Liver (tissue), 9 donors: Measurements from ENCODE around the gene GJA5. TPM values are rescaled to one million over a fixed set of nuclear protein-coding genes. Genes with fewer than 3 reads are reported as not detected.

Experiments
- DNase-seq: peaks from one replicate; pipeline ENCODE4 v3.0.0-alpha.2; 2017; ENCODE audit warnings: low spot score
- H3K27ac ChIP-seq, 2 donors: one replicate each; pipeline ENCODE4 v1.7.0; 2013; ENCODE audit warnings: inconsistent platforms in 2 of 2, low read length in 2 of 2, control low read depth in 1 of 2, low read depth in 1 of 2, mild to moderate bottlenecking in 1 of 2
- H3K27me3 ChIP-seq, 4 donors: one replicate each; pipeline versions ENCODE4 v1.6.1 to v1.7.0; 2013; ENCODE audit warnings: low read length in 3 of 4, inconsistent platforms in 1 of 4, mild to moderate bottlenecking in 1 of 4, moderate library complexity in 1 of 4; ENCODE audit not compliant: control insufficient read depth in 4 of 4, insufficient read depth in 4 of 4
- H3K36me3 ChIP-seq, 4 donors: one replicate each; pipeline versions ENCODE4 v1.6.1 to v1.7.0; 2013; ENCODE audit warnings: low read length in 3 of 4, mild to moderate bottlenecking in 3 of 4, low read depth in 1 of 4, moderate library complexity in 1 of 4; ENCODE audit not compliant: control insufficient read depth in 4 of 4, insufficient read depth in 3 of 4
- H3K4me1 ChIP-seq, 4 donors: one replicate each; pipeline versions ENCODE4 v1.6.1 to v1.7.0; 2013; ENCODE audit warnings: low read length in 3 of 4, mild to moderate bottlenecking in 3 of 4, moderate library complexity in 1 of 4; ENCODE audit not compliant: control insufficient read depth in 4 of 4, insufficient read depth in 4 of 4
- H3K4me3 ChIP-seq, 3 donors: one replicate each; pipeline versions ENCODE4 v1.6.1 to v1.7.0; 2013; ENCODE audit warnings: low read length in 3 of 3, control low read depth in 1 of 3, low read depth in 1 of 3, mild to moderate bottlenecking in 1 of 3
- H3K9ac ChIP-seq, 2 donors: one replicate each; pipeline ENCODE4 v1.7.0; 2013; ENCODE audit warnings: low read length in 2 of 2, mild to moderate bottlenecking in 2 of 2, moderate library complexity in 2 of 2, control low read depth in 1 of 2, low read depth in 1 of 2
- H3K9me3 ChIP-seq, 4 donors: one replicate each; pipeline versions ENCODE4 v1.6.1 to v1.7.0; 2013; ENCODE audit warnings: low read length in 3 of 4; ENCODE audit not compliant: control insufficient read depth in 4 of 4
- EGR1 ChIP-seq, 2 donors: IDR thresholded peaks; 2 replicates each; pipeline ENCODE4 v1.6.1; 2016 to 2018; ENCODE audit warnings: antibody characterized with exemption in 2 of 2, low read depth in 2 of 2
- FOXA1 ChIP-seq: IDR thresholded peaks from 2 replicates; pipeline ENCODE4 v1.6.1; 2016; ENCODE audit warnings: antibody characterized with exemption
- FOXA2 ChIP-seq: IDR thresholded peaks from 2 replicates; pipeline ENCODE4 v1.6.1; 2016; ENCODE audit warnings: antibody characterized with exemption
- GABPA ChIP-seq, 2 donors: IDR thresholded peaks in 1 of 2; conservative IDR thresholded peaks in 1 of 2; 2 replicates each; pipeline ENCODE4 v1.6.1; 2016; ENCODE audit warnings: antibody characterized with exemption in 2 of 2, mild to moderate bottlenecking in 1 of 2, moderate library complexity in 1 of 2
- HNF4A ChIP-seq, 2 donors: conservative IDR thresholded peaks; 2 replicates each; pipeline ENCODE4 v1.6.1; 2016; ENCODE audit warnings: antibody characterized with exemption in 2 of 2, mild to moderate bottlenecking in 2 of 2
- HNF4G ChIP-seq: IDR thresholded peaks from 2 replicates; pipeline ENCODE4 v1.6.1; 2016; ENCODE audit warnings: antibody characterized with exemption
- JUND ChIP-seq, 2 donors: IDR thresholded peaks; 2 replicates each; pipeline ENCODE4 v1.6.1; 2016; ENCODE audit warnings: antibody characterized with exemption in 2 of 2
- NR2F2 ChIP-seq: IDR thresholded peaks from 2 replicates; pipeline ENCODE4 v1.6.1; 2016; ENCODE audit warnings: antibody characterized with exemption
- RAD21 ChIP-seq, 2 donors: IDR thresholded peaks; 2 replicates each; pipeline ENCODE4 v1.6.1; 2016; ENCODE audit warnings: antibody characterized with exemption in 2 of 2, mild to moderate bottlenecking in 2 of 2
- RXRA ChIP-seq, 2 donors: IDR thresholded peaks; 2 replicates each; pipeline ENCODE4 v1.6.1; 2017 to 2018; ENCODE audit warnings: antibody characterized with exemption in 2 of 2, mild to moderate bottlenecking in 1 of 2
- SP1 ChIP-seq: IDR thresholded peaks from 2 replicates; pipeline ENCODE4 v1.6.1; 2018; ENCODE audit warnings: antibody characterized with exemption, mild to moderate bottlenecking
- TAF1 ChIP-seq: conservative IDR thresholded peaks from 2 replicates; pipeline ENCODE4 v1.6.1; 2016; ENCODE audit warnings: antibody characterized with exemption, mild to moderate bottlenecking
- YY1 ChIP-seq: IDR thresholded peaks from 2 replicates; pipeline ENCODE4 v1.6.1; 2016; ENCODE audit warnings: antibody characterized with exemption, mild to moderate bottlenecking
- WGBS: extraction: QIAGEN DNeasy Blood & Tissue Kit; methylation state at CpG from one replicate; pipeline ENCODE4 v1.1.7; 2013; 5-methylcytosine and 5-hydroxymethylcytosine counted together
- polyA plus RNA-seq, 2 donors: library from polyadenylated mRNA; stranded (reverse) in 1 of 2; unstranded in 1 of 2; fragments of 200-250 nt in 1 of 2; fragments of >200 nt in 1 of 2; fragmentation: Nextera tagmentation in 1 of 2; extraction: Ambion mirVana in 1 of 2; gene quantifications; one replicate each; pipeline versions ENCODE4 v1.2.1 to v1.2.3, GENCODE V29; 2013 to 2015
- total RNA-seq, 2 donors: library from RNA; depleted of rRNA; stranded (reverse); fragments of >200 nt; gene quantifications; one replicate each; pipeline ENCODE4 v1.2.3, GENCODE V29; 2014
- TF ChIP-seq, protein P1 (sequence below): fragments of 150-350 bp; IDR thresholded peaks from 2 replicates; pipeline ENCODE4 v1.5.1; 2017; ENCODE audit warnings: improper control_type of control experiment, low read depth, low read length; ENCODE audit not compliant: missing input control
- TF ChIP-seq, protein P2 (sequence below): IDR thresholded peaks from 2 replicates; pipeline ENCODE4 v1.6.1; 2016; ENCODE audit warnings: antibody characterized with exemption, mild to moderate bottlenecking
- TF ChIP-seq, protein P3 (sequence below): IDR thresholded peaks from 2 replicates; pipeline ENCODE4 v1.6.1; 2016; ENCODE audit warnings: antibody characterized with exemption
- TF ChIP-seq, protein P4 (sequence below): IDR thresholded peaks from 2 replicates; pipeline ENCODE4 v1.6.1; 2016; ENCODE audit warnings: antibody characterized with exemption
- TF ChIP-seq, protein P5 (sequence below): IDR thresholded peaks from 2 replicates; pipeline ENCODE4 v1.6.1; 2016; ENCODE audit warnings: antibody characterized with exemption
- donor health status: healthy.
- donor health status: healthy.
- donor health status: healthy.
- donor health status: healthy.
- donor health status: healthy.

GJA5 gene
- total and polyA plus RNA-seq, 4 donors, result 0.70 to 1.8 (median 1.3) TPM

DNA sequence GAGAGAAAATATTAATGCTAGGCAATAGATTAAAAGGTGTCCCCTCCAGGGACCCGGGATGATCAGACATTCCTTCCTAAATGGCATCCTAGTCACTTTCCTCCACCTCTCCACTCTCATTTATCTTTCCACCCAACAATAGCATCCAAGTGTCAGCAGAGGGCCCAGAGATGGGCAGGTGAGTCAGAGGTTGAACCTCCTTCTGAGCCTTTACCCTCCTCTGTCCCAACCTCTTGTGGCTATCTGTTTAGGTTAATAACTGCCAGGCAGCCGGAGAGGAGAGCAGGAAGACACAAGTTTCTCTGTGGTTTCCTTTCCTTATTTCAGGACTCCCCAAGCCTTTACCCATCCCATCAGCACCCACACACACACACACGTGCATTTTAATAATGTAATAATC lies 4.1 kb downstream of the GJA5 start (continued):
- no peak for TF ChIP-seq JUND (IDR thresholded peaks at IDR 0.05)

DNA sequence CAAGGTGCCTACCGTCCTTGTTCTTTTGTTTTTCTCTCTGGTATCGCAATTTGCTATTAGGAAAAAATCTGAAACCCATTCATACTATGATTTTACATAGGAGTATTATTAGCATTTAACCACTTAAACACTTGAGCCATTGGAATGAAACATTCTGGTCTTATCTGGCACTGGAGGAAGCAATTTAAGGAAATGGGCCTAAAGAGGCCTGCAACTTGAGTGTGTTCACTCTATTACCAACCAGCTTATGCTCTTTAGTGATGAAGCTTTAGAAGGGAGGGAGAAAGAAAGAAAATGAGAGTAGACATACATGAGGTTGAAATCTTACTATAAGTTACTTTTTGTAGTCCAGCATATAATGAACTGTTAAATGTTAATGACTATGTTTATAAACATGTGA lies 5.7 kb downstream of the GJA5 start:
- no peaks in the 10 kb centered on the region for H3K9me3 ChIP-seq
- no peak overlapping the region for H3K4me3 ChIP-seq
- H3K4me1 ChIP-seq, result no peaks in the 10 kb centered on the region
- H3K27ac ChIP-seq, result no peak overlapping the region
- 97% methylated on average over 2 of the region's 2 CpGs for WGBS
- no peak for DNase-seq
- TF ChIP-seq, protein P1, sequence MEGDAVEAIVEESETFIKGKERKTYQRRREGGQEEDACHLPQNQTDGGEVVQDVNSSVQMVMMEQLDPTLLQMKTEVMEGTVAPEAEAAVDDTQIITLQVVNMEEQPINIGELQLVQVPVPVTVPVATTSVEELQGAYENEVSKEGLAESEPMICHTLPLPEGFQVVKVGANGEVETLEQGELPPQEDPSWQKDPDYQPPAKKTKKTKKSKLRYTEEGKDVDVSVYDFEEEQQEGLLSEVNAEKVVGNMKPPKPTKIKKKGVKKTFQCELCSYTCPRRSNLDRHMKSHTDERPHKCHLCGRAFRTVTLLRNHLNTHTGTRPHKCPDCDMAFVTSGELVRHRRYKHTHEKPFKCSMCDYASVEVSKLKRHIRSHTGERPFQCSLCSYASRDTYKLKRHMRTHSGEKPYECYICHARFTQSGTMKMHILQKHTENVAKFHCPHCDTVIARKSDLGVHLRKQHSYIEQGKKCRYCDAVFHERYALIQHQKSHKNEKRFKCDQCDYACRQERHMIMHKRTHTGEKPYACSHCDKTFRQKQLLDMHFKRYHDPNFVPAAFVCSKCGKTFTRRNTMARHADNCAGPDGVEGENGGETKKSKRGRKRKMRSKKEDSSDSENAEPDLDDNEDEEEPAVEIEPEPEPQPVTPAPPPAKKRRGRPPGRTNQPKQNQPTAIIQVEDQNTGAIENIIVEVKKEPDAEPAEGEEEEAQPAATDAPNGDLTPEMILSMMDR, result no peak
- TF ChIP-seq TAF1 (no peak), GABPA (IDR thresholded peaks at IDR 0.05 in 1 of 2, conservative IDR thresholded peaks at IDR 0.05 in 1 of 2) (no peak), FOXA2 (no peak), HNF4G (no peak), RXRA (IDR thresholded peaks at IDR 0.05) (no peak), JUND (IDR thresholded peaks at IDR 0.05) (no peak), RAD21 (IDR thresholded peaks at IDR 0.05) (no peak), EGR1 (IDR thresholded peaks at IDR 0.05; ENCODE audit: low read depth in 2 of 2) (no peak), SP1 (no peak), HNF4A (conservative IDR thresholded peaks at IDR 0.05) (no peak), FOXA1 (no peak), NR2F2 (no peak)
- TF ChIP-seq, protein P2, sequence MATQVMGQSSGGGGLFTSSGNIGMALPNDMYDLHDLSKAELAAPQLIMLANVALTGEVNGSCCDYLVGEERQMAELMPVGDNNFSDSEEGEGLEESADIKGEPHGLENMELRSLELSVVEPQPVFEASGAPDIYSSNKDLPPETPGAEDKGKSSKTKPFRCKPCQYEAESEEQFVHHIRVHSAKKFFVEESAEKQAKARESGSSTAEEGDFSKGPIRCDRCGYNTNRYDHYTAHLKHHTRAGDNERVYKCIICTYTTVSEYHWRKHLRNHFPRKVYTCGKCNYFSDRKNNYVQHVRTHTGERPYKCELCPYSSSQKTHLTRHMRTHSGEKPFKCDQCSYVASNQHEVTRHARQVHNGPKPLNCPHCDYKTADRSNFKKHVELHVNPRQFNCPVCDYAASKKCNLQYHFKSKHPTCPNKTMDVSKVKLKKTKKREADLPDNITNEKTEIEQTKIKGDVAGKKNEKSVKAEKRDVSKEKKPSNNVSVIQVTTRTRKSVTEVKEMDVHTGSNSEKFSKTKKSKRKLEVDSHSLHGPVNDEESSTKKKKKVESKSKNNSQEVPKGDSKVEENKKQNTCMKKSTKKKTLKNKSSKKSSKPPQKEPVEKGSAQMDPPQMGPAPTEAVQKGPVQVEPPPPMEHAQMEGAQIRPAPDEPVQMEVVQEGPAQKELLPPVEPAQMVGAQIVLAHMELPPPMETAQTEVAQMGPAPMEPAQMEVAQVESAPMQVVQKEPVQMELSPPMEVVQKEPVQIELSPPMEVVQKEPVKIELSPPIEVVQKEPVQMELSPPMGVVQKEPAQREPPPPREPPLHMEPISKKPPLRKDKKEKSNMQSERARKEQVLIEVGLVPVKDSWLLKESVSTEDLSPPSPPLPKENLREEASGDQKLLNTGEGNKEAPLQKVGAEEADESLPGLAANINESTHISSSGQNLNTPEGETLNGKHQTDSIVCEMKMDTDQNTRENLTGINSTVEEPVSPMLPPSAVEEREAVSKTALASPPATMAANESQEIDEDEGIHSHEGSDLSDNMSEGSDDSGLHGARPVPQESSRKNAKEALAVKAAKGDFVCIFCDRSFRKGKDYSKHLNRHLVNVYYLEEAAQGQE, result no peak
- TF ChIP-seq, protein P3, sequence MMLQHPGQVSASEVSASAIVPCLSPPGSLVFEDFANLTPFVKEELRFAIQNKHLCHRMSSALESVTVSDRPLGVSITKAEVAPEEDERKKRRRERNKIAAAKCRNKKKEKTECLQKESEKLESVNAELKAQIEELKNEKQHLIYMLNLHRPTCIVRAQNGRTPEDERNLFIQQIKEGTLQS, result no peak
- H3K36me3 ChIP-seq, result no peaks in the 10 kb centered on the region
- H3K27me3 ChIP-seq, result no peaks in the 10 kb centered on the region
- H3K9ac ChIP-seq, result no peak overlapping the region

DNA sequence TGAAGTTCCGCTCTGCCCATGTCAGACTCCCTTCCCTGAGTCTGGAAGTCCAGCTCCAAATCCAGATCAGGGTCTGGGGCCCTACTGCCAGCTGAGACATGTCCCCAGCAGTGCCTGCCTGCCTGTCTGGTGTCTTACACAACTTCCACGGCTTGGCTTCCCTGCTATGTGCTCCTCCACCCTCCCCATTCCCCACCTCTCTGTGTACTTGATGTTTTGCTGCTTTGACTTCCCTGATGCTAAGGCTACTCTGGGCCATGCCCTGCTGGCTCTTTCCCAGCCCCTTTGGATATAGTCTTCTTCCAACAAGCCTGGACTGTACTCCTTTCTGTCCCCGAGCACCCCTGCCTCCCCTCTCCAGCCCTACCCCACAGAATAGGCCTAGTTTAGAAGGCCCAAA lies 7.3 kb downstream of the GJA5 start:
- DNase-seq, result no peak
- H3K4me3 ChIP-seq, result no peak overlapping the region
- TF ChIP-seq YY1 (no peak), TAF1 (no peak), HNF4A (conservative IDR thresholded peaks at IDR 0.05) (no peak), JUND (IDR thresholded peaks at IDR 0.05) (no peak)
- TF ChIP-seq, protein P2, result no peak
- TF ChIP-seq, protein P4, sequence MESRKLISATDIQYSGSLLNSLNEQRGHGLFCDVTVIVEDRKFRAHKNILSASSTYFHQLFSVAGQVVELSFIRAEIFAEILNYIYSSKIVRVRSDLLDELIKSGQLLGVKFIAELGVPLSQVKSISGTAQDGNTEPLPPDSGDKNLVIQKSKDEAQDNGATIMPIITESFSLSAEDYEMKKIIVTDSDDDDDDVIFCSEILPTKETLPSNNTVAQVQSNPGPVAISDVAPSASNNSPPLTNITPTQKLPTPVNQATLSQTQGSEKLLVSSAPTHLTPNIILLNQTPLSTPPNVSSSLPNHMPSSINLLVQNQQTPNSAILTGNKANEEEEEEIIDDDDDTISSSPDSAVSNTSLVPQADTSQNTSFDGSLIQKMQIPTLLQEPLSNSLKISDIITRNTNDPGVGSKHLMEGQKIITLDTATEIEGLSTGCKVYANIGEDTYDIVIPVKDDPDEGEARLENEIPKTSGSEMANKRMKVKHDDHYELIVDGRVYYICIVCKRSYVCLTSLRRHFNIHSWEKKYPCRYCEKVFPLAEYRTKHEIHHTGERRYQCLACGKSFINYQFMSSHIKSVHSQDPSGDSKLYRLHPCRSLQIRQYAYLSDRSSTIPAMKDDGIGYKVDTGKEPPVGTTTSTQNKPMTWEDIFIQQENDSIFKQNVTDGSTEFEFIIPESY, result no peak
- TF ChIP-seq, protein P5, sequence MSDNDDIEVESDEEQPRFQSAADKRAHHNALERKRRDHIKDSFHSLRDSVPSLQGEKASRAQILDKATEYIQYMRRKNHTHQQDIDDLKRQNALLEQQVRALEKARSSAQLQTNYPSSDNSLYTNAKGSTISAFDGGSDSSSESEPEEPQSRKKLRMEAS, result no peak
- TF ChIP-seq, protein P1, result no peak

More for the DNA sequence above, 7.3 kb downstream of the GJA5 start:
- no peak overlapping the region for H3K9ac ChIP-seq
- no peak overlapping the region for H3K27ac ChIP-seq
- WGBS, result 79% methylated on average over 3 of the region's 3 CpGs
- H3K9me3 ChIP-seq, result no peaks in the 10 kb centered on the region
- H3K27me3 ChIP-seq, result no peaks in the 10 kb centered on the region
- H3K4me1 ChIP-seq, result no peaks in the 10 kb centered on the region
- H3K36me3 ChIP-seq, result no peaks in the 10 kb centered on the region
